Stomach (tissue), 9 donors: ENCODE measurements around the gene RFC5. TPM values are rescaled to one million over a fixed set of nuclear protein-coding genes. Genes with fewer than 3 reads are reported as not detected.

Experiments
- DNase-seq, 2 donors: peaks; one replicate each; pipeline versions ENCODE4 v3.0.0 to v3.0.0-alpha.2; 2013 to 2019
- H3K27ac ChIP-seq, 5 donors: fragments of 200-600 bp in 4 of 5; sonication (generic) in 4 of 5; one replicate each; pipeline ENCODE4 v1.5.1; 2013 to 2019; ENCODE audit warnings: mild to moderate bottlenecking in 1 of 5, moderate library complexity in 1 of 5
- H3K27me3 ChIP-seq, 3 donors: fragments of 200-600 bp; sonication (generic); one replicate each; pipeline ENCODE4 v1.5.1; 2017 to 2019; ENCODE audit warnings: mixed run types in 1 of 3
- H3K36me3 ChIP-seq, 4 donors: fragments of 200-600 bp; sonication (generic); 1 replicate in 3 of 4; 2 replicates in 1 of 4; pipeline ENCODE4 v1.5.1; 2016 to 2019
- H3K4me1 ChIP-seq, 4 donors: fragments of 200-600 bp; sonication (generic); one replicate each; pipeline ENCODE4 v1.5.1; 2016 to 2019
- H3K4me3 ChIP-seq, 4 donors: fragments of 200-600 bp; sonication (generic) in 3 of 4; one replicate each; pipeline ENCODE4 v1.5.1; 2016 to 2019; ENCODE audit warnings: mild to moderate bottlenecking in 1 of 4
- H3K9me3 ChIP-seq, 4 donors: fragments of 200-600 bp; sonication (generic); one replicate each; pipeline ENCODE4 v1.5.1; 2016 to 2019
- CTCF ChIP-seq, 7 experiments: fragments of 450-650 bp in 4 of 7; fragments of 200-600 bp in 3 of 7; sonication (generic) in 3 of 7; IDR thresholded peaks; one replicate each; pipeline ENCODE4 v1.5.1; 2016 to 2019; ENCODE audit warnings: antibody characterized with exemption in 7 of 7, control low read depth in 2 of 7, mild to moderate bottlenecking in 1 of 7
- EP300 ChIP-seq: sonication (generic); formaldehyde crosslinking; IDR thresholded peaks from one replicate; pipeline ENCODE4 v1.6.1; 2017; ENCODE audit warnings: antibody characterized with exemption
- POLR2A ChIP-seq, 4 donors: fragments of 450-650 bp; IDR thresholded peaks; one replicate each; pipeline ENCODE4 v1.6.1; 2016; ENCODE audit warnings: antibody characterized with exemption in 4 of 4, control low read depth in 2 of 4, mild to moderate bottlenecking in 1 of 4, moderate library complexity in 1 of 4
- POLR2AphosphoS5 ChIP-seq, 3 donors: sonication (generic); formaldehyde crosslinking; IDR thresholded peaks; one replicate each; pipeline ENCODE4 v1.6.1; 2016; ENCODE audit warnings: antibody characterized with exemption in 3 of 3
- WGBS, 5 donors: extraction: QIAGEN DNeasy Blood & Tissue Kit in 3 of 5; methylation state at CpG; one replicate each; pipeline versions ENCODE4 v1.1.5 to v1.1.7; 2013 to 2018; 5-methylcytosine and 5-hydroxymethylcytosine counted together
- intact Hi-C: fragments of 100-400 bp; cut with DNase I; formaldehyde crosslinking; loops from one replicate; pipeline ENCODE4 v1.15.1; 2023; ENCODE audit warnings: low total_unique reads
- polyA plus RNA-seq, 3 donors: library from polyadenylated mRNA; stranded (reverse); fragments of 200-250 nt; gene quantifications; one replicate each; pipeline ENCODE4 v1.2.3, GENCODE V29; 2013
- total RNA-seq, 5 donors: library from RNA; depleted of rRNA; stranded (reverse); fragments of >200 nt; gene quantifications; one replicate each; pipeline versions ENCODE4 v1.1.0 to v1.2.3, GENCODE V29; 2014 to 2016
- donor health status: healthy with polysubstance abuse.
- donor health status: Bipolar disorder and iron deficiency.
- donor health status: healthy.

Gene RFC5
- total and polyA plus RNA-seq, 8 donors, result 1.3 to 238 (median 10.7) TPM; not detected in 1

DNA sequence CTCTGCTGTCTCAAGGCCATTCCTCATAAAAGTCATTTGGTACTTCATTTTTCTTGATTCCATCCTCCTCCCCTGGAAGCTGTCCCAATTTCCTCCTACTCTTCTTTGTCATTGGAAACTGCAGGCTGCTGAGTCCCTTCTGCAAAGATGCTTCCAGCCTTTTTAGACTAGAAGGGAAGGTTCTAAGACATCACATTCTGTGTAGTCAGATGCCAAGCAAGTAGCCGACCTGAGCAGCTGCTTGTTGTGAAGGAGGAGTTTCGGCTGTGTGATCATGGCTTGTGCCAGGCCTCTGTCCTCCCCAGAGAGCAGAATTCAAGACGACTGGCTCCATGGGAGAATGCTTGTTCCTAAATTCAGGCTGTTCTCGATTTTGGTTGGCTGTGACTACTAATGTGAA lies 8.7 kb downstream of the RFC5 start:
- Histone ChIP-seq H3K36me3 (peaks cover 26 to 98% (median 89%) of the 10 kb centered on the region in 4 donors), H3K4me1 (no peaks in the 10 kb centered on the region), H3K27me3 (no peaks in the 10 kb centered on the region), H3K27ac (no peak overlapping the region), H3K4me3 (no peak overlapping the region), H3K9me3 (no peaks in the 10 kb centered on the region)
- 70 to 89% (median 86%) methylated on average over 4 of the region's 4 CpGs for WGBS, 5 donors
- no peak for TF ChIP-seq CTCF (IDR thresholded peaks at IDR 0.05)
- no peak for TF ChIP-seq POLR2A (IDR thresholded peaks at IDR 0.05)
- TF ChIP-seq EP300, result no peak
- TF ChIP-seq POLR2AphosphoS5 (IDR thresholded peaks at IDR 0.05), result no peak
- DNase-seq, result no peak
- intact Hi-C loops, result no loop called here

DNA sequence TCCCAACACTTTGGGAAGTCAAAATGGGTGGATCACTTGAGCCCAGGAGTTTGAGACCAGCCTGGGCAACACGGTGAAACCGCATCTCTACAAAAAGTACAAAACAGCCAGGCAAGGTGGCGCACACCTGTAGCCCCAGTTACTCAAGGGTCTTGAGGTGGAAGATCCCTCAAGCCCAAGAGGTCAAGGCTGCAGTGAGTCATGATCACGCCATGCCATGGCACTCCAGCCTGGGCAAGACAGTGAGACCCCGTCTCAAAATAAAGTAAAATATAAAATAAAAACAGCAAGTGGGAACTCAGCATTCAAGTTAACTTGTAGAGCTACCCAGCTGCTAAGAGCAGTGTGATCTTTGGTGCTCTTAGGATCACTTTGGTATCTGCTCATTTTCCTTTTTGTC lies 12.7 kb downstream of the RFC5 start:
- 97 to 98% (median 97%) methylated on average over 5 of the region's 5 CpGs for WGBS, 5 donors
- Histone ChIP-seq H3K27ac (no peak overlapping the region), H3K9me3 (no peaks in the 10 kb centered on the region), H3K4me1 (peaks cover 0 to 4% (median 0%) of the 10 kb centered on the region in 4 donors), H3K27me3 (no peaks in the 10 kb centered on the region), H3K36me3 (peaks cover 53 to 100% (median 95%) of the 10 kb centered on the region in 4 donors), H3K4me3 (no peak overlapping the region)
- intact Hi-C loops, result no loop called here
- no peak for DNase-seq
- TF ChIP-seq POLR2A (IDR thresholded peaks at IDR 0.05) (no peak), POLR2AphosphoS5 (IDR thresholded peaks at IDR 0.05) (no peak), EP300 (no peak), CTCF (IDR thresholded peaks at IDR 0.05) (no peak)

DNA sequence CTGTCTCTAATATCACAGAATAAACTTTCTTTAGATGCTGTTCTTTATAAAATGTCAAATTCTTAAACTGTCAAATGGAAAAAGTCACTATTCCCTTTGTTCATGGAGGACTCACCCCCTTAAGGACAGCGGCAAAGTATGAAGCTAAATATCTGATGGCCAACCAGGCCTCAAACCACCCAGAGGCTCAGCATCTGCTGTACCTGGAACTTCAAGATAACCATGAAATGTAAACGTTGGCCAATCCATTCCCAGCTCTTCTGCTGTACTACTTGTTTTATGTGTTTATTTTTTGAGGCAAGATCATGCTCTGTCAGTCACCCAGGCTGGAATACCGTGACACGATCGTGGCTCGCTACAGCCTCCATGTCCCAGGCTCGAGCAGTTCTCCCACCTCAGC lies 15.7 kb downstream of the RFC5 start:
- Histone ChIP-seq H3K4me1 (peaks cover 0 to 16% (median 7%) of the 10 kb centered on the region in 4 donors), H3K27ac (no peak overlapping the region), H3K9me3 (no peaks in the 10 kb centered on the region), H3K27me3 (no peaks in the 10 kb centered on the region), H3K36me3 (peaks cover 62 to 100% (median 99%) of the 10 kb centered on the region in 4 donors), H3K4me3 (no peak overlapping the region)
- no peak for DNase-seq
- intact Hi-C loops, result loop anchor here (10.0 kb wide), 1 partner anchor 157 kb away; no protein-coding TSS in a partner anchor
- TF ChIP-seq POLR2A (IDR thresholded peaks at IDR 0.05), result no peak
- TF ChIP-seq CTCF (IDR thresholded peaks at IDR 0.05), result no peak
- 84 to 91% (median 86%) methylated on average over 7 of the region's 7 CpGs for WGBS, 5 donors

- H3K27me3 ChIP-seq, result no peaks in the 10 kb centered on the region
- H3K27ac ChIP-seq, result no peak overlapping the region
- no peak overlapping the region for H3K4me3 ChIP-seq
- WGBS, 5 donors, result 78 to 88% (median 82%) methylated on average over 5 of the region's 5 CpGs
- peaks cover 70 to 100% (median 99%) of the 10 kb centered on the region in 4 donors for H3K36me3 ChIP-seq
- intact Hi-C loops, result loop anchor here (10.0 kb wide), 1 partner anchor 159 kb away; no protein-coding TSS in a partner anchor
- no peak for TF ChIP-seq CTCF (IDR thresholded peaks at IDR 0.05)
- H3K4me1 ChIP-seq, result peaks cover 0 to 16% (median 7%) of the 10 kb centered on the region in 4 donors
- no peak for DNase-seq
- H3K9me3 ChIP-seq, result no peaks in the 10 kb centered on the region
These were observed 16.8 kb downstream of the RFC5 start for GRCh38 chr12:118033323-118033722.
